Fibroblast of skin of right biceps (primary cell): Measurements from ENCODE around the gene CTBP1.

ENCODE experiments used
- DNase-seq: peaks from one replicate; pipeline ENCODE4 v3.0.0-alpha.2; 2013

The CTBP1 gene

GRCh38 chr4:1171311-1172227 lies 77.4 kb downstream of the CTBP1 start:
- no peak for DNase-seq

- DNase-seq = no peak
Observed at GRCh38 chr4:1170976-1171310, 78.0 kb downstream of the CTBP1 start.

GRCh38 chr4:1170156-1170975 lies 78.6 kb downstream of the CTBP1 start:
- no peak for DNase-seq

- no peak for DNase-seq
Observed at GRCh38 chr4:1169691-1170096, 79.2 kb downstream of the CTBP1 start.

- DNase-seq = no peak
Observed at GRCh38 chr4:1169171-1169671, 79.7 kb downstream of the CTBP1 start.

- no peak for DNase-seq
Observed at GRCh38 chr4:1168191-1169101, 80.5 kb downstream of the CTBP1 start.

- peak; percentile 85 for DNase-seq
Observed at GRCh38 chr4:1167244-1167949, 81.5 kb downstream of the CTBP1 start.

- no peak for DNase-seq
Observed at GRCh38 chr4:1166509-1167243, 82.3 kb downstream of the CTBP1 start.

GRCh38 chr4:1164956-1165545 lies 83.9 kb downstream of the CTBP1 start:
- no peak for DNase-seq

- DNase-seq = no peak
Observed at GRCh38 chr4:1164444-1164843, 84.5 kb downstream of the CTBP1 start.

GRCh38 chr4:1164040-1164439 lies 84.9 kb downstream of the CTBP1 start:
- DNase-seq = no peak
